SK-N-SH treated with all-trans-retinoic acid at 6 μM for 48 hours (cell line): ENCODE results near the gene MRGPRX3.

Experiments
- ATAC-seq: fragments of 200-7000 bp; cut with Tn5 transposase; 3 replicates; pipeline ENCODE4 v1.9.1; 2020; ENCODE audit warnings: mild to moderate bottlenecking, moderate library complexity
- ARNTL ChIP-seq: fragments of 450-650 bp; formaldehyde crosslinking; IDR thresholded peaks from 2 replicates; pipeline ENCODE4 v1.5.0; 2020; ENCODE audit warnings: low read depth, mild to moderate bottlenecking, moderate library complexity, borderline replicate concordance
- BACH2 ChIP-seq: fragments of 250-450 bp; sonication (Bioruptor Pico); IDR thresholded peaks from 2 replicates; pipeline ENCODE4 v1.9.0; 2021; ENCODE audit warnings: mild to moderate bottlenecking, borderline replicate concordance
- CREB5 ChIP-seq: fragments of 250-450 bp; sonication (Bioruptor Pico); IDR thresholded peaks from 2 replicates; pipeline ENCODE4 v1.5.1; 2020; ENCODE audit warnings: low read depth, mild to moderate bottlenecking, moderate library complexity
- CSDC2 ChIP-seq: fragments of 250-450 bp; sonication (Bioruptor Pico); IDR thresholded peaks from 2 replicates; pipeline ENCODE4 v1.5.0; 2020; ENCODE audit warnings: mild to moderate bottlenecking, moderate library complexity
- CSRNP3 ChIP-seq: fragments of 250-450 bp; sonication (Bioruptor Pico); IDR thresholded peaks from 2 replicates; pipeline ENCODE4 v1.5.1; 2021; ENCODE audit warnings: mild to moderate bottlenecking, moderate library complexity
- ESRRG ChIP-seq: fragments of 250-450 bp; sonication (Bioruptor Pico); IDR thresholded peaks from 2 replicates; pipeline ENCODE4 v1.6.1; 2021; ENCODE audit warnings: mild to moderate bottlenecking
- GLIS3 ChIP-seq: fragments of 250-450 bp; sonication (Bioruptor Pico); IDR thresholded peaks from 2 replicates; pipeline ENCODE4 v1.5.0; 2020; ENCODE audit warnings: mild to moderate bottlenecking, moderate library complexity
- ISL1 ChIP-seq: fragments of 250-450 bp; sonication (Bioruptor Pico); IDR thresholded peaks from 2 replicates; pipeline ENCODE4 v2.1.2; 2022; ENCODE audit warnings: mild to moderate bottlenecking, moderate library complexity
- OSR1 ChIP-seq: fragments of 250-450 bp; sonication (Bioruptor Pico); IDR thresholded peaks from 2 replicates; pipeline ENCODE4 v1.8.0; 2022; ENCODE audit warnings: moderate library complexity, mild to moderate bottlenecking, inconsistent platforms
- PATZ1 ChIP-seq: fragments of 250-450 bp; sonication (Bioruptor Pico); IDR thresholded peaks from 2 replicates; pipeline ENCODE4 v1.8.0; 2020; ENCODE audit warnings: mild to moderate bottlenecking, moderate library complexity, borderline replicate concordance
- PPARA ChIP-seq: fragments of 250-450 bp; sonication (Bioruptor Pico); IDR thresholded peaks from 2 replicates; pipeline ENCODE4 v1.5.0; 2020; ENCODE audit warnings: mild to moderate bottlenecking, borderline replicate concordance
- RARB ChIP-seq: fragments of 250-450 bp; sonication (Bioruptor Pico); IDR thresholded peaks from 2 replicates; pipeline ENCODE4 v1.8.0; 2021; ENCODE audit warnings: mild to moderate bottlenecking, moderate library complexity
- SNAI2 ChIP-seq: fragments of 250-450 bp; sonication (Bioruptor Pico); IDR thresholded peaks from 2 replicates; pipeline ENCODE4 v1.5.0; 2020; ENCODE audit warnings: mild to moderate bottlenecking, moderate library complexity
- TCF4 ChIP-seq: fragments of 250-450 bp; sonication (Bioruptor Pico); IDR thresholded peaks from 2 replicates; pipeline ENCODE4 v1.8.0; 2021; ENCODE audit warnings: mild to moderate bottlenecking, moderate library complexity, borderline replicate concordance
- TOX ChIP-seq: fragments of 250-450 bp; sonication (Bioruptor Pico); IDR thresholded peaks from 2 replicates; pipeline ENCODE4 v1.8.0; 2021; ENCODE audit warnings: mild to moderate bottlenecking, moderate library complexity, borderline replicate concordance
- TSHZ2 ChIP-seq: fragments of 250-450 bp; sonication (Bioruptor Pico); IDR thresholded peaks from 2 replicates; pipeline ENCODE4 v1.5.0; 2020; ENCODE audit warnings: mild to moderate bottlenecking, moderate library complexity
- ZC3H10 ChIP-seq: fragments of 250-450 bp; sonication (Bioruptor Pico); IDR thresholded peaks from 2 replicates; pipeline ENCODE4 v1.5.1; 2021; ENCODE audit warnings: mild to moderate bottlenecking, moderate library complexity
- ZFP3 ChIP-seq: fragments of 250-450 bp; sonication (Bioruptor Pico); IDR thresholded peaks from 2 replicates; pipeline ENCODE4 v1.5.0; 2020; ENCODE audit warnings: mild to moderate bottlenecking, moderate library complexity
- ZFP30 ChIP-seq: fragments of 450-650 bp; formaldehyde crosslinking; IDR thresholded peaks from 2 replicates; pipeline ENCODE4 v1.5.0; 2022; ENCODE audit warnings: mild to moderate bottlenecking, moderate library complexity
- ZNF565 ChIP-seq: fragments of 450-650 bp; formaldehyde crosslinking; conservative IDR thresholded peaks from 2 replicates; pipeline ENCODE4 v1.5.0; 2020; ENCODE audit warnings: low read depth, mild to moderate bottlenecking, moderate library complexity
- ZNF70 ChIP-seq: fragments of 450-650 bp; formaldehyde crosslinking; IDR thresholded peaks from 2 replicates; pipeline ENCODE4 v1.5.0; 2020; ENCODE audit warnings: mild to moderate bottlenecking, moderate library complexity
- ZNF8 ChIP-seq: fragments of 450-650 bp; formaldehyde crosslinking; IDR thresholded peaks from 2 replicates; pipeline ENCODE4 v1.5.0; 2020; ENCODE audit warnings: mild to moderate bottlenecking, moderate library complexity
- TF ChIP-seq, protein P1 (sequence below): fragments of 250-450 bp; sonication (Bioruptor Pico); IDR thresholded peaks from 2 replicates; pipeline ENCODE4 v1.8.0; 2021; ENCODE audit warnings: low read depth, mild to moderate bottlenecking, moderate library complexity, borderline replicate concordance

Gene MRGPRX3

DNA sequence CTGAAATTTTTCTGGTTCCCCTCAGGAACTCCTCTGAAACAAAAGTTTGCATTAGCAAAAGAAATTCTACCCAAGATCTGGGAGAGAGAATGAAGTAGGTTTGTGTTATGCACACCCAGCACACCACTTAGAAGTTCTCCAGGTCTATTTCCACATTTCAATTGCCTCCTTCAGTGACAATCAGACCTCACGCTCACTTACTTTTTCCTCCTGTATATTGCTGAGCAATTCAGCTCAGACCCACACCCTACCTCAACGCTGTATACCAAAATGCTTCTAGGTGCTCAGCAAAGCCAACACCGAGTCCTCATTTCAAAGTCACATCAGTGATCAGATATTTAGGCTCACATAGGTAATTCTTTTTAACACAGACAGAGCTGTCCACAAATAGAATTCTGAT is 19.2 kb downstream of the MRGPRX3 start:
- TF ChIP-seq CREB5 (CRISPR knock-in tag): no peak
- TF ChIP-seq TOX: no peak
- no peak for TF ChIP-seq CSDC2
- TF ChIP-seq OSR1 (CRISPR knock-in tag): no peak
- no peak for TF ChIP-seq ESRRG (CRISPR knock-in tag)
- no peak for TF ChIP-seq BACH2 (CRISPR knock-in tag)
- no peak for TF ChIP-seq PPARA
- no peak for TF ChIP-seq RARB
- no peak for TF ChIP-seq PATZ1 (CRISPR knock-in tag)
- TF ChIP-seq, protein P1, sequence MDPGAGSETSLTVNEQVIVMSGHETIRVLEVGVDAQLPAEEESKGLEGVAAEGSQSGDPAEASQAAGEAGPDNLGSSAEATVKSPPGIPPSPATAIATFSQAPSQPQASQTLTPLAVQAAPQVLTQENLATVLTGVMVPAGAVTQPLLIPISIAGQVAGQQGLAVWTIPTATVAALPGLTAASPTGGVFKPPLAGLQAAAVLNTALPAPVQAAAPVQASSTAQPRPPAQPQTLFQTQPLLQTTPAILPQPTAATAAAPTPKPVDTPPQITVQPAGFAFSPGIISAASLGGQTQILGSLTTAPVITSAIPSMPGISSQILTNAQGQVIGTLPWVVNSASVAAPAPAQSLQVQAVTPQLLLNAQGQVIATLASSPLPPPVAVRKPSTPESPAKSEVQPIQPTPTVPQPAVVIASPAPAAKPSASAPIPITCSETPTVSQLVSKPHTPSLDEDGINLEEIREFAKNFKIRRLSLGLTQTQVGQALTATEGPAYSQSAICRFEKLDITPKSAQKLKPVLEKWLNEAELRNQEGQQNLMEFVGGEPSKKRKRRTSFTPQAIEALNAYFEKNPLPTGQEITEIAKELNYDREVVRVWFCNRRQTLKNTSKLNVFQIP (CRISPR knock-in tag): no peak
- TF ChIP-seq GLIS3 (CRISPR knock-in tag): no peak
- TF ChIP-seq CSRNP3 (CRISPR knock-in tag): no peak
- no peak for TF ChIP-seq ZFP3 (CRISPR knock-in tag)
- TF ChIP-seq TCF4 (CRISPR knock-in tag): no peak
- no peak for TF ChIP-seq ISL1 (CRISPR knock-in tag)
- TF ChIP-seq ZNF70: no peak
- TF ChIP-seq ARNTL (CRISPR knock-in tag): no peak
- no peak for TF ChIP-seq TSHZ2 (CRISPR knock-in tag)
- no peak for TF ChIP-seq ZNF8 (CRISPR knock-in tag)
- no peak for TF ChIP-seq ZC3H10 (CRISPR knock-in tag)
- ATAC-seq: no peak

DNA sequence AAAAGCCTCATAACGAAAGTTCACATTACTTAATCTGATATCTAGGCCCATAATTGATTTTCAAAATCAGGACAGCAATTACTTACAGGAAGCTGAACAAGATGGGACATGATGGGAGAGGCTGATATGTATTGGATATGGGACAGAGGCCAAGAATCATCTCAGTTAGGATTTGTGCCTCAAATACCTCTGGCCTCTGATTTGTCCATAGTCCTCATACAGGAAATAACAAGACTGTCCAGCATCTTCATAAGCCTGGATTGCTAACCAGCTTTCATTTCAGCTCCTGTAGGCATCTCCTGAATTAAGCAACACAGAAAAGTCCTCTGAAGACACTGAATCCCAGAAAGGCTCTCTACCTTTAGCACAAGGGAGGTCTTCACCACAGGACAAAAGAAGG is 36.0 kb downstream of the MRGPRX3 start:
- ATAC-seq: no peak
- no peak for TF ChIP-seq OSR1 (CRISPR knock-in tag)
- no peak for TF ChIP-seq ARNTL (CRISPR knock-in tag)
- TF ChIP-seq ZNF8 (CRISPR knock-in tag): no peak
- TF ChIP-seq RARB: no peak
- TF ChIP-seq TCF4 (CRISPR knock-in tag): no peak
- TF ChIP-seq ZNF70: no peak
- no peak for TF ChIP-seq ZFP30
- no peak for TF ChIP-seq TSHZ2 (CRISPR knock-in tag)
- TF ChIP-seq PPARA: no peak
- TF ChIP-seq, protein P1 (CRISPR knock-in tag): no peak
- TF ChIP-seq SNAI2: no peak
- TF ChIP-seq CSRNP3 (CRISPR knock-in tag): no peak
- no peak for TF ChIP-seq GLIS3 (CRISPR knock-in tag)
- no peak for TF ChIP-seq ZNF565 (CRISPR knock-in tag)
- no peak for TF ChIP-seq TOX
- TF ChIP-seq BACH2 (CRISPR knock-in tag): no peak
